OCI-LY1 (cell line): ENCODE measurements around the gene VPS37C.
"Not testable (repeated sequence)": the region's sequence is repeated elsewhere in the genome, so short reads cannot be mapped to it uniquely, and the experiment has no call there.

ENCODE experiments used
- EZH2 ChIP-seq: fragments of 200-600 bp; sonication (generic), shearing (Covaris generic); IDR thresholded peaks from 2 replicates; pipeline ENCODE4 v1.8.0; 2017; ENCODE audit warnings: borderline replicate concordance, mixed run types, mild to moderate bottlenecking, antibody characterized with exemption, low read length, moderate library complexity, mixed read lengths
- TF ChIP-seq, protein P1 (sequence below): fragments of 200-600 bp; sonication (generic), shearing (Covaris generic); IDR thresholded peaks from 2 replicates; pipeline ENCODE4 v1.5.1; 2017; ENCODE audit warnings: mild to moderate bottlenecking, antibody characterized with exemption, low read length, moderate library complexity, mixed read lengths

DNA sequence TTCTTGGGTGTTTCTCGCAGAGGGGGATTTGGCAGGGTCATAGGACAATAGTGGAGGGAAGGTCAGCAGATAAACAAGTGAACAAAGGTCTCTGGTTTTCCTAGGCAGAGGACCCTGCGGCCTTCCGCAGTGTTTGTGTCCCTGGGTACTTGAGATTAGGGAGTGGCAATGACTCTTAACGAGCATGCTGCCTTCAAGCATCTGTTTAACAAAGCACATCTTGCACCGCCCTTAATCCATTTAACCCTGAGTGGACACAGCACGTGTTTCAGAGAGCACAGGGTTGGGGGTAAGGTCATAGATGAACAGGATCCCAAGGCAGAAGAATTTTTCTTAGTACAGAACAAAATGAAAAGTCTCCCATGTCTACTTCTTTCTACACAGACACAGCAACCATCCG is 4.6 kb upstream of the VPS37C start:
- TF ChIP-seq, protein P1, sequence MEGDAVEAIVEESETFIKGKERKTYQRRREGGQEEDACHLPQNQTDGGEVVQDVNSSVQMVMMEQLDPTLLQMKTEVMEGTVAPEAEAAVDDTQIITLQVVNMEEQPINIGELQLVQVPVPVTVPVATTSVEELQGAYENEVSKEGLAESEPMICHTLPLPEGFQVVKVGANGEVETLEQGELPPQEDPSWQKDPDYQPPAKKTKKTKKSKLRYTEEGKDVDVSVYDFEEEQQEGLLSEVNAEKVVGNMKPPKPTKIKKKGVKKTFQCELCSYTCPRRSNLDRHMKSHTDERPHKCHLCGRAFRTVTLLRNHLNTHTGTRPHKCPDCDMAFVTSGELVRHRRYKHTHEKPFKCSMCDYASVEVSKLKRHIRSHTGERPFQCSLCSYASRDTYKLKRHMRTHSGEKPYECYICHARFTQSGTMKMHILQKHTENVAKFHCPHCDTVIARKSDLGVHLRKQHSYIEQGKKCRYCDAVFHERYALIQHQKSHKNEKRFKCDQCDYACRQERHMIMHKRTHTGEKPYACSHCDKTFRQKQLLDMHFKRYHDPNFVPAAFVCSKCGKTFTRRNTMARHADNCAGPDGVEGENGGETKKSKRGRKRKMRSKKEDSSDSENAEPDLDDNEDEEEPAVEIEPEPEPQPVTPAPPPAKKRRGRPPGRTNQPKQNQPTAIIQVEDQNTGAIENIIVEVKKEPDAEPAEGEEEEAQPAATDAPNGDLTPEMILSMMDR, result not testable (repeated sequence)
- TF ChIP-seq EZH2, result not testable (repeated sequence)
